HepG2 (cell line): ENCODE measurements around the gene PRSS3.

Experiments used
- MEF2D ChIP-seq: sonication (generic); formaldehyde crosslinking; IDR thresholded peaks from 2 replicates; pipeline ENCODE4 v1.5.1; 2020; ENCODE audit warnings: mild to moderate bottlenecking, missing genetic modification reagents
- MZF1 ChIP-seq: sonication (generic); formaldehyde crosslinking; IDR thresholded peaks from 2 replicates; pipeline ENCODE4 v1.8.1; 2023; ENCODE audit warnings: mild to moderate bottlenecking, missing genetic modification reagents, borderline replicate concordance
- NFIC ChIP-seq: IDR thresholded peaks from 2 replicates; pipeline ENCODE4 v1.6.1; 2012; ENCODE audit warnings: mild to moderate bottlenecking, low read length, inconsistent platforms
- RARG ChIP-seq: sonication (generic); formaldehyde crosslinking; IDR thresholded peaks from 2 replicates; pipeline ENCODE4 v1.4.0; 2020; ENCODE audit warnings: low read depth, mild to moderate bottlenecking, missing genetic modification reagents
- ZFP37 ChIP-seq: sonication (generic); formaldehyde crosslinking; IDR thresholded peaks from 2 replicates; pipeline ENCODE4 v1.4.0; 2020; ENCODE audit warnings: missing genetic modification reagents, borderline replicate concordance
- TF ChIP-seq, protein P1 (sequence below): sonication (generic); formaldehyde crosslinking; IDR thresholded peaks from 2 replicates; pipeline ENCODE4 v1.5.0; 2020; ENCODE audit warnings: mild to moderate bottlenecking, missing genetic modification reagents, moderate library complexity
- TF ChIP-seq, protein P2 (sequence below): sonication (generic); formaldehyde crosslinking; IDR thresholded peaks from 2 replicates; pipeline ENCODE4 v1.4.0; 2020; ENCODE audit warnings: mild to moderate bottlenecking, missing genetic modification reagents

- TF ChIP-seq MEF2D (CRISPR knock-in tag) (no peak), RARG (CRISPR knock-in tag) (no peak), ZFP37 (CRISPR knock-in tag) (no peak), NFIC (no peak), MZF1 (CRISPR knock-in tag) (no peak)
- TF ChIP-seq, protein P1, sequence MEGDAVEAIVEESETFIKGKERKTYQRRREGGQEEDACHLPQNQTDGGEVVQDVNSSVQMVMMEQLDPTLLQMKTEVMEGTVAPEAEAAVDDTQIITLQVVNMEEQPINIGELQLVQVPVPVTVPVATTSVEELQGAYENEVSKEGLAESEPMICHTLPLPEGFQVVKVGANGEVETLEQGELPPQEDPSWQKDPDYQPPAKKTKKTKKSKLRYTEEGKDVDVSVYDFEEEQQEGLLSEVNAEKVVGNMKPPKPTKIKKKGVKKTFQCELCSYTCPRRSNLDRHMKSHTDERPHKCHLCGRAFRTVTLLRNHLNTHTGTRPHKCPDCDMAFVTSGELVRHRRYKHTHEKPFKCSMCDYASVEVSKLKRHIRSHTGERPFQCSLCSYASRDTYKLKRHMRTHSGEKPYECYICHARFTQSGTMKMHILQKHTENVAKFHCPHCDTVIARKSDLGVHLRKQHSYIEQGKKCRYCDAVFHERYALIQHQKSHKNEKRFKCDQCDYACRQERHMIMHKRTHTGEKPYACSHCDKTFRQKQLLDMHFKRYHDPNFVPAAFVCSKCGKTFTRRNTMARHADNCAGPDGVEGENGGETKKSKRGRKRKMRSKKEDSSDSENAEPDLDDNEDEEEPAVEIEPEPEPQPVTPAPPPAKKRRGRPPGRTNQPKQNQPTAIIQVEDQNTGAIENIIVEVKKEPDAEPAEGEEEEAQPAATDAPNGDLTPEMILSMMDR (CRISPR knock-in tag): no peak
- TF ChIP-seq, protein P2, sequence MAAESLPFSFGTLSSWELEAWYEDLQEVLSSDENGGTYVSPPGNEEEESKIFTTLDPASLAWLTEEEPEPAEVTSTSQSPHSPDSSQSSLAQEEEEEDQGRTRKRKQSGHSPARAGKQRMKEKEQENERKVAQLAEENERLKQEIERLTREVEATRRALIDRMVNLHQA (CRISPR knock-in tag): no peak
Measured at GRCh38 chr9:33820231-33820745, 24.9 kb downstream of the PRSS3 start.
